Nephron (organoid): ENCODE measurements around the gene ERBB4.

Experiments used
- H3K27ac Mint-ChIP-seq, 3 experiments: 2 replicates each; pipeline ENCODE4 v1.8.0; 2020; ENCODE audit warnings: mixed read lengths in 3 of 3, mild to moderate bottlenecking in 2 of 3, moderate library complexity in 1 of 3
- H3K27me3 Mint-ChIP-seq: 2 replicates; pipeline ENCODE4 v1.8.0; 2021; ENCODE audit warnings: low read depth, mild to moderate bottlenecking, moderate library complexity, mixed read lengths
- H3K36me3 Mint-ChIP-seq: 2 replicates; pipeline ENCODE4 v1.8.0; 2020; ENCODE audit warnings: low read depth, mixed read lengths
- H3K4me1 Mint-ChIP-seq: 2 replicates; pipeline ENCODE4 v1.8.0; 2020; ENCODE audit warnings: mixed read lengths
- H3K4me3 Mint-ChIP-seq, 3 experiments: 2 replicates each; pipeline ENCODE4 v1.8.0; 2020; ENCODE audit warnings: mild to moderate bottlenecking in 3 of 3, mixed read lengths in 3 of 3, moderate library complexity in 2 of 3
- H3K9me3 Mint-ChIP-seq: 2 replicates; pipeline ENCODE4 v1.8.0; 2020; ENCODE audit warnings: mixed read lengths
- TF ChIP-seq, protein P1 (sequence below), 3 experiments: fragments of 200-600 bp; sonication (generic); IDR thresholded peaks; one replicate each; pipeline ENCODE4 v1.5.0; 2021; ENCODE audit warnings: antibody characterized with exemption in 3 of 3; ENCODE audit not compliant: unreplicated experiment in 3 of 3

The ERBB4 gene

DNA sequence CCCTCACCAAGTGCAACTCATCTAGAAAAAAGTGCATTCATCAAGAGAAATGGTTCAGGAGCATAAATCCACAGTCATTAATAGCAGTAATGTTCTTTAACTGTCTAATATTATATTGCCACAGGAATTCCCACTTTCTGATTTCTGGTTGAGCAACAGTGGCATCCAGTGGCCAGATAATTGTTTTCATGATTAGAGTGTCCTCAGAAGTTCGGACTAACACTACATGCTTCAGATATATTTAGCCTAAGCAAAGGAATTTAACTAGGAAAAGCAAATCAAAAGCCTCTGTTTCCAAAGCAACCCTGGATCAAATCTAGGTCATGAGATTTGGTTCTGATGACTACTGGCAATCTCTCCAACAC lies 9.8 kb upstream of the ERBB4 start:
- Mint-ChIP-seq H3K27ac (no peak overlapping the region), H3K4me3 (no peak overlapping the region), H3K27me3 (no peaks in the 10 kb centered on the region), H3K36me3 (no peaks in the 10 kb centered on the region), H3K9me3 (no peaks in the 10 kb centered on the region), H3K4me1 (no peaks in the 10 kb centered on the region)
- TF ChIP-seq, protein P1, sequence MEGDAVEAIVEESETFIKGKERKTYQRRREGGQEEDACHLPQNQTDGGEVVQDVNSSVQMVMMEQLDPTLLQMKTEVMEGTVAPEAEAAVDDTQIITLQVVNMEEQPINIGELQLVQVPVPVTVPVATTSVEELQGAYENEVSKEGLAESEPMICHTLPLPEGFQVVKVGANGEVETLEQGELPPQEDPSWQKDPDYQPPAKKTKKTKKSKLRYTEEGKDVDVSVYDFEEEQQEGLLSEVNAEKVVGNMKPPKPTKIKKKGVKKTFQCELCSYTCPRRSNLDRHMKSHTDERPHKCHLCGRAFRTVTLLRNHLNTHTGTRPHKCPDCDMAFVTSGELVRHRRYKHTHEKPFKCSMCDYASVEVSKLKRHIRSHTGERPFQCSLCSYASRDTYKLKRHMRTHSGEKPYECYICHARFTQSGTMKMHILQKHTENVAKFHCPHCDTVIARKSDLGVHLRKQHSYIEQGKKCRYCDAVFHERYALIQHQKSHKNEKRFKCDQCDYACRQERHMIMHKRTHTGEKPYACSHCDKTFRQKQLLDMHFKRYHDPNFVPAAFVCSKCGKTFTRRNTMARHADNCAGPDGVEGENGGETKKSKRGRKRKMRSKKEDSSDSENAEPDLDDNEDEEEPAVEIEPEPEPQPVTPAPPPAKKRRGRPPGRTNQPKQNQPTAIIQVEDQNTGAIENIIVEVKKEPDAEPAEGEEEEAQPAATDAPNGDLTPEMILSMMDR (IDR thresholded peaks at IDR 0.05; ENCODE audit: unreplicated experiment in 3 of 3): peak; percentile 58 to 61 (median 59)

DNA sequence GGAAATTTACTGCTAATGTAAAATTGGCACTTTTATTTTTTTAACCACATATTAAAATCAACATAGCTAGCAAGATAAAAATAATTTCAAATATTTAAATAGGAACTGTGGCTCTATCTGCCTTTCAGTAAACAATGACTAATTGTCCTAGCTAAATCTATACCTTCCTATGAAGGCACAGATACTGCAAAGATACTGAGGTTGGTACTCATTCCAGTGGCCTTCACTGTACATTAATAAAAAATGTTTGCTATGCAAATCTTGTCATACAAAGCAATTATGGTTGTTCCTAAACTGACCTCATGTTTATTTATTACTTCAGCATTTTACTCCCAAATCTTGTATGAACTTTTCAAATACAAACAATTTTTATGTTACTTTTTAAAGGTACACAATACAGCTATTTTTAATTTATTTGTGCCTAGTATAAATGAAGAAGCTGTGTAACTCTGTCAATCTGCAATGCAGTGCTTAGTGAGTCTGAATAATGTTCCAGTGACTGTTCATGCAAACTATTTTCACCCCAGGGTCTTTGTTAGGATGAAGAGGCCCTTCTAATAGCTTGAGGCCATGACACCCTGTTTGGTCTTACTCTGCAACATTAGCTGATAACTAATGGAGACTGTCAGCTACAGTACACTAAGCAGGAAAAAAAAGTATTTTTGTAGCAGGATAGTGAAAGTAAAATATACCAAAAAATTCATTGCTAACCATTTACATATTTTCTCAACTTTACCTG lies 9.3 kb upstream of the ERBB4 start:
- Mint-ChIP-seq H3K4me1 (no peaks in the 10 kb centered on the region), H3K4me3 (no peak overlapping the region), H3K27me3 (peaks cover 5% of the 10 kb centered on the region)

DNA sequence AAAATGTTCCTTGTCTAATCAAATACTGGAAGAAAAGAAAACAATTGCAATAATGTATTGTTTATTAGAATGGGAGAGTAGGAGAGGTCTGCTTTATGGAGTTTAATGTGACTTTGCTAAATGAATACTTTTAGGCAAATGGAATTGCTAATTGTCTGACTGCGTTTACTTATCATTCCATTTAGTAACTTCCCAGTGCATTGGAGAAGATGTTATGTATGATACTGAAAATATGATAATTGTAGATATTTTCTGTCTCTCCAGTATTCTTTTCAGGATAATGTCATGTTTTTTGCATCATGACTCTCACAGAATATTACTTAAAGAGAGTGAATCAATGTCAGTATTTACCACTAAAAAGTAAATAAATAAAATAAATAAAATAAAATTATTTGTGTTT lies 8.1 kb upstream of the ERBB4 start:
- Mint-ChIP-seq H3K4me3 (no peak overlapping the region), H3K36me3 (no peaks in the 10 kb centered on the region), H3K9me3 (no peaks in the 10 kb centered on the region), H3K27ac (no peak overlapping the region), H3K27me3 (peaks cover 16% of the 10 kb centered on the region), H3K4me1 (no peaks in the 10 kb centered on the region)
- TF ChIP-seq, protein P1 (IDR thresholded peaks at IDR 0.05; ENCODE audit: unreplicated experiment in 3 of 3): no peak

More for the DNA sequence above, 9.3 kb upstream of the ERBB4 start:
- Mint-ChIP-seq H3K9me3 (no peaks in the 10 kb centered on the region), H3K36me3 (no peaks in the 10 kb centered on the region), H3K27ac (no peak overlapping the region)
- TF ChIP-seq, protein P1 (IDR thresholded peaks at IDR 0.05; ENCODE audit: unreplicated experiment in 3 of 3): no peak

DNA sequence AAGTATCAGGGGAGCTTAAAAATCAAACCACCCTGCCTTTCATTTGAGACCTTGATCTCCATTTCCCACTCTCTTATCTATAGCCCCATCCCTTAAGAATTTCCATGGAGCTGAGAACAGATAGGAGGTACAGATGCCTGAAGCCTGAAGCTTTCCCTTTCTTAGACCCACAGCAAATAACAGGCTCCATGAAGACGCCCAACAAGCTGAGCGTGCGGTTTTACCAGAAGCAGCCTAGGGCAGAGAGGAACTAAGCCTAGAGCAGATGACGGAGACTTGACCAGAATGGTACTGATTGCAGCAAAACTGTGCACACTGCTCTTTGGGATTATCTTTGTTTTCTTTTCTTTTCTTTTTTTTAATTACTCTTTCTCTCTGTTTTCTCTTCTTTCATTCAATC lies 1.7 kb upstream of the ERBB4 start:
- Mint-ChIP-seq H3K4me1 (peaks cover 18% of the 10 kb centered on the region), H3K27ac (peak overlapping the region in 1 of 3 experiments; percentile 12), H3K9me3 (no peaks in the 10 kb centered on the region), H3K27me3 (peaks cover 76% of the 10 kb centered on the region), H3K4me3 (peak overlapping the region; percentile 94 to 97 (median 96)), H3K36me3 (no peaks in the 10 kb centered on the region)
- TF ChIP-seq, protein P1 (IDR thresholded peaks at IDR 0.05; ENCODE audit: unreplicated experiment in 3 of 3): no peak

DNA sequence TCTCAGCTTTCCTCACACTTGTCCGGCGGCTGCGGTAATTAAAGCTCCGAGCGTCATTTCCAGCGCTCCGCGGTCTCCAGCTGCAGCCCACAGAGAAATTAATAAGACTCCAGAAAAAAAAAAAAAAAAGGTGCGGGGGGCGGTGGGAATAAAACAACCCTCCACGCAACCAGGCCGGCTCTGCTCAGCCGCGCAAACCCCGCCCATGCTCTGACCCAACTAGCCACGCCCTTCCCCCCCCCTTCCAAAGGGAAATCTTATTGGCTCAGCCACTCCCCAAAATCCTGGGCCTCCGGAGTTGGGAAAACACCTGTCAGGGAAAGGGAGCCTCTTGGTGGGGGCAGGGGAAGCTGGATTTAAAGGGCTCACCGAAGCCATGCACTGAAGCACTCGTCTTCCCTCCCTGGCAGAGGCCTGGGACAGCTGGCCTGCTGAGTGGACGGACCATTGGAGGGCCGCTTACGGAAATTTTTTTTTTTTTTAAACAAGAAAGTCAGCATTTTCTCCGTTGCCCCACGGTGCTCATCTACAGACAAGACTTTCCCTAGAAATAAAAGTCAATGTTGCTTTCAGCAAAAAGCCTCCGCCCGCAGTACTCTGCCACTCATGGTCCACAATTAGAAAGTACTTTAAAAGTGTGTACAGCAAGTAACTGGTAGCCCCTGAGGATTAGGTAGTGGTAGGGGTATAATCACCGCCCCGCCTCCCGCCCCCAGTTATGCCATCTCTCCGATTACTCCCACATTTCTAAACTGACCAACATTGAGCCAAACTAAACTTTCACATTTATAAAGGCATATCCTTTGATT lies 674 bp upstream of the ERBB4 start:
- peak overlapping the region; percentile 94 to 97 (median 96) for H3K4me3 Mint-ChIP-seq
- peak overlapping the region in 2 of 3 experiments; percentile 65 to 93 for H3K27ac Mint-ChIP-seq
- TF ChIP-seq, protein P1 (IDR thresholded peaks at IDR 0.05; ENCODE audit: unreplicated experiment in 3 of 3): no peak
- no peaks in the 10 kb centered on the region for H3K9me3 Mint-ChIP-seq
- no peaks in the 10 kb centered on the region for H3K36me3 Mint-ChIP-seq
- peaks cover 18% of the 10 kb centered on the region for H3K4me1 Mint-ChIP-seq
- H3K27me3 Mint-ChIP-seq: peaks cover 83% of the 10 kb centered on the region
